Mesodermal cell (in vitro differentiated cells): ENCODE measurements around the gene KMT2E.

Experiments
- H3K27ac ChIP-seq: 2 replicates; pipeline ENCODE4 v1.7.0; 2013; ENCODE audit warnings: mild to moderate bottlenecking, low read depth, low read length, moderate library complexity; ENCODE audit not compliant: severe bottlenecking
- H3K36me3 ChIP-seq: 2 replicates; pipeline ENCODE4 v1.7.1; 2013; ENCODE audit warnings: mild to moderate bottlenecking, low read length, moderate library complexity; ENCODE audit not compliant: control insufficient read depth, insufficient read depth
- H3K4me1 ChIP-seq: one replicate; pipeline ENCODE4 v1.7.1; 2013; ENCODE audit warnings: mild to moderate bottlenecking, low read length; ENCODE audit not compliant: insufficient read depth, control insufficient read depth, poor library complexity, severe bottlenecking
- H3K4me3 ChIP-seq: 2 replicates; pipeline ENCODE4 v1.7.0; 2013; ENCODE audit warnings: low read length, control low read depth, mild to moderate bottlenecking; ENCODE audit not compliant: insufficient read depth, poor library complexity, severe bottlenecking; ENCODE audit errors: extremely low read depth
- H3K9me3 ChIP-seq: 2 replicates; pipeline ENCODE4 v1.7.1; 2013; ENCODE audit warnings: mild to moderate bottlenecking, low read length, moderate library complexity; ENCODE audit not compliant: control insufficient read depth
- WGBS, 2 experiments: methylation state at CpG; one replicate each; pipeline ENCODE4 v1.1.5; 2013; ENCODE audit warnings: missing lambda C conversion rate in 2 of 2; ENCODE audit not compliant: insufficient coverage in 2 of 2; 5-methylcytosine and 5-hydroxymethylcytosine counted together

KMT2E gene

GRCh38 chr7:105149827-105150226, 135.8 kb downstream of the KMT2E start:
- 92 to 100% methylated on average over 2 to 3 of the region's 3 CpGs for WGBS, 2 experiments
- H3K36me3 ChIP-seq, result peaks cover 4% of the 10 kb centered on the region

DNA sequence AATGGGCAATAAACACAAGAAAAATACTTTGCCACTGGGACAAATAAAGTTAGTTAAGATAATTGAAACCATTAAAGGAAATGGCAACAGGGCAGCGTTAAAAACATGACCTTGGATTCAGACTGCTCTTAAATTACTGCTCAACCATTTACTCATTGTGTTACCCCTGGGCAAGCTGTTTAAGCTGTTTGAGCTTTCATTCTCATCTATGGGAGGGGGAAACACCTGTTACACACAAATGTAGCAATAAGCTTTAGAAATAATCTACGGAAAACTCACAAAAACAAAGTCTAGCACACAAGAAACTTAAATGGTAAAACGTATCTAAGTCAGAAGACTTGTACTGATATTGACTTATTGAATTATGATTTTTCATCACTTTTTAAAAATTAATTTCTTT, 137.1 kb downstream of the KMT2E start:
- peaks cover 3% of the 10 kb centered on the region for H3K36me3 ChIP-seq
- H3K27ac ChIP-seq, result no peak overlapping the region
- no CpG with 5 or more reads among the region's 3 CpGs for WGBS, 2 experiments
- no peaks in the 10 kb centered on the region for H3K9me3 ChIP-seq
- no peak overlapping the region for H3K4me3 ChIP-seq
- H3K4me1 ChIP-seq, result no peaks in the 10 kb centered on the region

More at GRCh38 chr7:105149827-105150226, 135.8 kb downstream of the KMT2E start:
- H3K9me3 ChIP-seq, result no peaks in the 10 kb centered on the region
- no peaks in the 10 kb centered on the region for H3K4me1 ChIP-seq
- no peak overlapping the region for H3K4me3 ChIP-seq
- no peak overlapping the region for H3K27ac ChIP-seq

- Histone ChIP-seq H3K36me3 (peaks cover 4% of the 10 kb centered on the region), H3K9me3 (no peaks in the 10 kb centered on the region), H3K4me3 (no peak overlapping the region), H3K27ac (no peak overlapping the region), H3K4me1 (no peaks in the 10 kb centered on the region)
- WGBS, 2 experiments, result 100% methylated on average over 1 to 4 of the region's 6 CpGs
Measured at GRCh38 chr7:105153531-105153930, 139.5 kb downstream of the KMT2E start.

DNA sequence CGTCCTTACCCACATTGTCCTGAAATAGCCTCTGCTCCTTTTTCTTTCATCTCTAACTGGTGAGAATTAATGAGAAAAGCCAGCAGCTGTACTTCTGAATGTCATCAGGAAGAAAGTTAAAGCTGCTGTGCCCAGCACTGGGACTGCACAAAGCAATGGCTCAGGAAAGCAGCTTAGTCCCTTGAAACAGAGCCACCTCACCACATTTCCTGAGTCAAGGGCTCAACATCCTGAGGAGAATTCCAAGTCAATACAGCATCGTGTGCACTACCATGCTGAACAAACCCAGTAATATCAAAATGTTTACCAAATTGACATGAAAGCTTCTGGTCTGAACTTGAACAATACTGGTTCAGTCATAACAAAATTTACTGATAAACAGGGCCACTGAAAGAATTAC, 140.1 kb downstream of the KMT2E start:
- Histone ChIP-seq H3K4me1 (no peaks in the 10 kb centered on the region), H3K27ac (no peak overlapping the region)
- WGBS, 2 experiments, result no CpG with 5 or more reads among the region's 2 CpGs

DNA sequence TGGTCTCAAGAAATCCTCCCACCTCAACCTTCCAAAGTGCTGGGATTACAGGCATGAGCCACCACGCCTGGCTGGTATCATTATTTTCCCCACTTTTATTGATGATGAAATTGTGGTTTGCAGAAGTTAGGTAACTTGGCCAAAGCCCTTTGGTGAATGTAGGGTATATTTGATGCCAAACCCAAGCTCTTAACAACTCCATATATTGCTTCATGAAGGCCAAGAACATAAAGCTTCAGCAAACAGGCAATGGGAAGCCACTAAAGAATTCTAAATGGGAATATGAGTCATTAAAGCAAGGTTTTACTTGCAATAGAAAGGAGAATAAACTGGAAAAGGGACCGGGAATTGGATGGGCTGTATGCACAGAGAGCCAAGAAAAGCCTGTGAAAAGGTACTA, 142.7 kb downstream of the KMT2E start:
- Histone ChIP-seq H3K36me3 (peaks cover 11% of the 10 kb centered on the region), H3K27ac (no peak overlapping the region), H3K9me3 (no peaks in the 10 kb centered on the region), H3K4me3 (no peak overlapping the region), H3K4me1 (no peaks in the 10 kb centered on the region)
- 82 to 100% methylated on average over 1 of the region's 2 CpGs for WGBS, 2 experiments

More for the DNA sequence above, 140.1 kb downstream of the KMT2E start:
- peaks cover 6% of the 10 kb centered on the region for H3K36me3 ChIP-seq
- no peaks in the 10 kb centered on the region for H3K9me3 ChIP-seq
- H3K4me3 ChIP-seq, result no peak overlapping the region

DNA sequence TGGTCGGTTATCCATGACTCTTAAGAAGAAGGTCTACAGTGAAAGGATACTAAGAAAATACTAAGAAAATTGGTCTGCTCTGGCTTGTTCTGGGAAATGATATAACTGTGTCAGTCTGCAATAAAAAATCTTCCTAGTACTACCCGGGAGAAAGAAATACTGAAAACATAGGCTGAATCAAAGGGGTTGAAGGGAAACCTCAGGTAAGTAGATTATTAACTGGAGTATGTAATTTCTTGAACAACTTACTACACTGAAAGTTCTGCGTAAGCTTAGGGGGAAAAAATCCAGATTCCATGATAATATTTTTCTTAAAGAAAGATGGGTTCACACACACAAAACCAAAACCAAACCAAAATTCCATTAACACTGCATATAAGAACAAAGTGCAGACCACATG, 143.3 kb downstream of the KMT2E start:
- Histone ChIP-seq H3K36me3 (peaks cover 11% of the 10 kb centered on the region), H3K27ac (no peak overlapping the region), H3K4me1 (no peaks in the 10 kb centered on the region), H3K4me3 (no peak overlapping the region), H3K9me3 (no peaks in the 10 kb centered on the region)
- 100% methylated on average over 1 of the region's 3 CpGs for WGBS, 2 experiments

GRCh38 chr7:105161366-105161765, 147.4 kb downstream of the KMT2E start:
- Histone ChIP-seq H3K36me3 (peaks cover 34% of the 10 kb centered on the region), H3K4me3 (no peak overlapping the region), H3K4me1 (no peaks in the 10 kb centered on the region), H3K9me3 (no peaks in the 10 kb centered on the region), H3K27ac (no peak overlapping the region)
- 100% methylated on average over 1 of the region's 1 CpG; no CpG with 5 or more reads in 1 of the 2 experiments for WGBS, 2 experiments
